LNCaP clone FGC (cell line): ENCODE data around the gene NYAP1.
"Not testable (repeated sequence)": the region's sequence is repeated elsewhere in the genome, so short reads cannot be mapped to it uniquely, and the experiment has no call there.

Experiments
- DNase-seq: peaks from one replicate; pipeline ENCODE4 v3.0.0-alpha.2; 2011; ENCODE audit warnings: low read depth
- H3K4me3 ChIP-seq: 2 replicates; pipeline ENCODE4 v1.5.1; 2011; ENCODE audit warnings: mild to moderate bottlenecking, low read depth, low read length, control low read depth
- TF ChIP-seq, protein P1 (sequence below): IDR thresholded peaks from 2 replicates; pipeline ENCODE4 v1.5.1; 2012; ENCODE audit warnings: mild to moderate bottlenecking; ENCODE audit not compliant: control insufficient read depth, insufficient read depth; ENCODE audit errors: extremely low read depth

The NYAP1 gene

DNA sequence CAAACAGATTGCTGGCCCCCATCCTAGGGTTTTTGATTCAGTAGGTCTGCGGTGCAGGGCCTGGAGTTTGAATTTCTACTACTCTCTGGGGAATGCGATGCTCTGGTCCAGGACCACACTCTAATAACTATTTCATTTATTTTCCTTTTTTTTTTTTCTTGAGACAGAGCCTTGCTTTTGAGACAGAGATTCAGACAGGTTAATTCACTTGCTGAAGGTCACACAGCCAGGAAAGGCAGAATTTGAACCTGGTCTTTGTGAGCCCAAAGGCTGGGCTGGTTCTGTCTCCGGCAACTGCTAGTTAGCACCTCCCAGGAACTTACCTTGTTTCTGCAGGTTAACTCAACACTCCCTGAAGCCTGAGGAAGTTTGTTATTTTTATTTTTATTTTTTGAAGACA lies 31.2 kb upstream of the NYAP1 start:
- no peak overlapping the region for H3K4me3 ChIP-seq
- TF ChIP-seq, protein P1, sequence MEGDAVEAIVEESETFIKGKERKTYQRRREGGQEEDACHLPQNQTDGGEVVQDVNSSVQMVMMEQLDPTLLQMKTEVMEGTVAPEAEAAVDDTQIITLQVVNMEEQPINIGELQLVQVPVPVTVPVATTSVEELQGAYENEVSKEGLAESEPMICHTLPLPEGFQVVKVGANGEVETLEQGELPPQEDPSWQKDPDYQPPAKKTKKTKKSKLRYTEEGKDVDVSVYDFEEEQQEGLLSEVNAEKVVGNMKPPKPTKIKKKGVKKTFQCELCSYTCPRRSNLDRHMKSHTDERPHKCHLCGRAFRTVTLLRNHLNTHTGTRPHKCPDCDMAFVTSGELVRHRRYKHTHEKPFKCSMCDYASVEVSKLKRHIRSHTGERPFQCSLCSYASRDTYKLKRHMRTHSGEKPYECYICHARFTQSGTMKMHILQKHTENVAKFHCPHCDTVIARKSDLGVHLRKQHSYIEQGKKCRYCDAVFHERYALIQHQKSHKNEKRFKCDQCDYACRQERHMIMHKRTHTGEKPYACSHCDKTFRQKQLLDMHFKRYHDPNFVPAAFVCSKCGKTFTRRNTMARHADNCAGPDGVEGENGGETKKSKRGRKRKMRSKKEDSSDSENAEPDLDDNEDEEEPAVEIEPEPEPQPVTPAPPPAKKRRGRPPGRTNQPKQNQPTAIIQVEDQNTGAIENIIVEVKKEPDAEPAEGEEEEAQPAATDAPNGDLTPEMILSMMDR: no peak
- DNase-seq: no peak

DNA sequence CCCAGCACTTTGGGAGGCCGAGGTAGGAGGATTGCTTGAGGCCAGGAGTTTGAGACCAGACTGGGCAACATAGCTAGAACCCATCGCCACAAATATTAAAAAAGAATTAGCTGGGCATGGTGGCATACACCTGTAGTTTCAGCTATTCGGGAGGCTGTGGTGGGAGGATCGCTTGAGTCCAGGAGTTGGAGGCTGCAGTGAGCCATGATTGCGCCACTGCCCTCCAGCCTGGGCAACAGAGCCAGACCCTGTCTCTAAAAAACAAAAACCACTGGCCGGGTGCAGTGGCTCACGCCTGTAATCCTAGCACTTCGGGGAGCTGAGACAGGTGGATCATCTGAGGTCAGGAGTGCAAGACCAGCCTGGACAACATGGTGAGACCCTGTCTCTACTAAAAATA lies 29.9 kb upstream of the NYAP1 start:
- H3K4me3 ChIP-seq, DNase-seq: not testable (repeated sequence)

DNA sequence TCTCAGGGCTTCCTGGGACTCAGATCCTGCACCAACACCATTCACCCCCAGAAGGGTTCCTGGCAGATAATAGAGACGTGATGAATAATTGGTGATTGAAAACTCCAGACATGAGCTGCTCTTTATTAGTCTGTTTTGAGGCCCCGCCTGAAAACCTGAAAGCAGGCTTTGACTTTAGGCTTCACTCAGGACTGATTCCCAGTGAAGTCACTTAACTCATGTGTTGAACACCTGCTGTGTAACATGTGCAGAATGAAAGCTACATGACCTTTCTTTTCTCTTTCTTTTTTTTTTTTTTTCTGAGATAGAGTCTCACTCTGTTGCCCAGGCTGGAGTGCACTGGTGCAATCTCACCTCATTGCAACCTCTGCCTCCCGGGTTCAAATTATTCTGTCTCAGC lies 28.5 kb upstream of the NYAP1 start:
- DNase-seq: no peak
- TF ChIP-seq, protein P1: no peak
- no peak overlapping the region for H3K4me3 ChIP-seq

DNA sequence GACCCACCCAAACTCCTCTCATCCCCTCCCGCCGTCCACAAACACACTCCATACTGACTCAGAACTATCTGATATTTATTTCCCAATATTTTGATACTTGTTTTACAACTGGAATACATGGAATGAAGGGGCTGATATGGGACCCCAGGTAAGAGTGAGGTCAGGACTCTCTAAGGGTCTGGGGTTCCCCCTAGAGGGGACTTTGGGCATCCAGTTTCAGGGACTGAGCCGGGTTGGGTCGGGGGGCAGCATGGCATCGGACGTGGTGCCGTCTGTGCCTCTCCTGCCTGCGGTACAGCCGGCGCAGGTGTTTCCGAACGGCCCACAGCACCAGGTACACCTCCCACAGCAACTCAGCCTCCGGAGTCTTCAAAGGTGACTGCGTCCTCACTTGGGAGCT lies 27.2 kb upstream of the NYAP1 start:
- no peak overlapping the region for H3K4me3 ChIP-seq
- no peak for DNase-seq

DNA sequence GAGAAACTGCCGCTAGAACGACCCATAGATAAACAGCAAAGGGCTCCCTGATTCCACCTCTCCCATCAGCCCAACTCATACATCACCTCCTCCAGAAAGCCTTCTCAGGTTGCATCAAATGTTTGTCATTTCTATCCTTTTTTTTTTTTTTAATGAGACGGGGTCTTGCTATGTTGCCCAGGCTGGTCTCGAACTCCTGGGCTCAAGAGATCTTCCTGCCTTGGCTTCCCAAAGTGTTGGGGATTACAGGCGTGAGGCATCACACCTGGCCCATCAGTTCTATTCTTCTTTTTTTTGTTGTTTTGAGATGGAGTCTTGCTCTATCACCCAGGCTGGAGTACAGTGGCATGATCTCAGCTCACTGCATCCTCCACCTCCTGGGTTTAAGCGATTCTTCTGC lies 26.7 kb upstream of the NYAP1 start:
- no peak for DNase-seq
- TF ChIP-seq, protein P1: no peak
- no peak overlapping the region for H3K4me3 ChIP-seq

More for the DNA sequence above, 27.2 kb upstream of the NYAP1 start:
- TF ChIP-seq, protein P1: no peak

DNA sequence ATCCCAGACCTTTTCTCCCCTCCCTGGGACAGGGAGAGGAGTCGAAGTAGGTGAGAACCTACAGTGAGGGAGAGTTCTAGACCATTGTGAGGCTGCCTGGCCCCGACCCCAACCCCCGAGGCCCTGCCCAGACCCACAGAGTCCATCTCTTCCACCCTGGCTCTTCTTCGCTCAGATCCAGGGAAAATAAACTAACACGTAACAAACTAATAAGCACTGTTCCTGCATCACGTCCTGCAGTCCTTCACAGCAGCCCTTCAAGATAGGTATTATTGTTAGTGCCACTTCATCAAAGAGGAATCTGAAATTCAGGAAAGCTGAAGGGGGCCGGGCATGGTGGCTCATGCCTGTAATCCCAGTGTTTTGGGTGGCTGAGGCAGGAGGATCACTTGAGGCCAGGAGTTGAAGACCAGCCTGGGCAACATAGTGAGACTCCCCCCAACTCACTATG lies 19.5 kb upstream of the NYAP1 start, which contains the start of gene SPACDR:
Gene SPACDR, minus strand, starts transcription at position 51 of the 451 bp plus-strand sequence. CDS start 235 bp downstream, outside the sequence.
- TF ChIP-seq, protein P1: no peak
- no peak within 1 kb of the TSS for H3K4me3 ChIP-seq
- no peak for DNase-seq

DNA sequence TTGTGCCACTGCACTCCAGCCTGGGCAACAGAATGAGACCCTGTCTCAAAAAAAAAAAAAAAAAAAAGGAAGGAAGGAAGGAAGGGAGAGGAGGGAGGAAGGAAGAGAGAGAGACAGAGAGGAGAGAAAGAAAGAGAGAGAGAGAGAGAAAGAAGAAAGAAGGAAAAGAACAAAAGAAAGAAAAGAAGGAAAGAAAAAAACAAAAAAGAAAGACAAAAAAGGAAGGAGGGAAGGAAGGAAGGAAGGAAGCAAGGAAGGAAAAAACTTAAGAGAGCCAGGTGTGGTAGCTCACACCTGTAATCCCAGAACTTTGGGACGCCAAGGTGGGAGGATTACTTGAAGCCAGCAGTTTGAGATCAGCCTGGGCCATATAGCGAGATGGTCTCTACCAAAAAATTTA lies 18.9 kb upstream of the NYAP1 start:
- no peak for DNase-seq
- no peak overlapping the region for H3K4me3 ChIP-seq
- TF ChIP-seq, protein P1: no peak

DNA sequence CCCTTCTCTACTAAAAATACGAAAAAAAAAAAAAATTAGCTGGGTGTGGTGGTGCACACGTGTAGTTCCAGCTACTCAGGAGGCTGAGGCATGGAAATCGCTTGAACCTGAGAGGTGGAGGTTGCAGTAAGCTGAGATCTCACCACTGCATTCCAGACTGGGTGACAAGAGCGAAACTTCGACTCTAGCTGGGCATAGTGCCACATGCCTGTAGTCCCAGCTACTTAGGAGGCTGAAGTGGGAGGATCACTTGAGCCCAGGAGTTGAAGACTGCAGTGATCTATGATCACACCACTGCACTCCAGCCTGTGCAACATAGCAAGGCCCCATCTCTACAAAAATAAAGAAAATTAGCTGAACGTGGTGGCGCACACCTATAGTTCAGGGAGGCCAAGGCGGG lies 18.4 kb upstream of the NYAP1 start:
- DNase-seq: no peak
- H3K4me3 ChIP-seq: no peak overlapping the region
- TF ChIP-seq, protein P1: no peak
